NB4 (cell line): Measurements from ENCODE around the gene ADCY10.

ENCODE experiments used
- DNase-seq: peaks from one replicate; pipeline ENCODE4 v3.0.0; 2010; ENCODE audit warnings: low read depth
- H3K4me3 ChIP-seq: one replicate; pipeline ENCODE4 v1.5.1; 2011; ENCODE audit warnings: mild to moderate bottlenecking, low read depth, low read length, moderate library complexity
- CTCF ChIP-seq: IDR thresholded peaks from one replicate; pipeline ENCODE4 v1.5.1; 2012; ENCODE audit warnings: low read depth, low read length
- MYC ChIP-seq: IDR thresholded peaks from 2 replicates; pipeline ENCODE4 v1.6.1; 2011; ENCODE audit warnings: low read depth, low read length
- POLR2A ChIP-seq: IDR thresholded peaks from 2 replicates; pipeline ENCODE4 v1.6.1; 2011; ENCODE audit warnings: mild to moderate bottlenecking; ENCODE audit not compliant: insufficient read length; ENCODE audit errors: extremely low read depth
- TF ChIP-seq, protein P1 (sequence below): IDR thresholded peaks from 2 replicates; pipeline ENCODE4 v1.6.1; 2011; ENCODE audit warnings: low read depth, low read length

ADCY10 gene

GRCh38 chr1:167856711-167857418, 57.1 kb downstream of the ADCY10 start:
- no peak for DNase-seq
- H3K4me3 ChIP-seq = no peak overlapping the region
- TF ChIP-seq, protein P1, sequence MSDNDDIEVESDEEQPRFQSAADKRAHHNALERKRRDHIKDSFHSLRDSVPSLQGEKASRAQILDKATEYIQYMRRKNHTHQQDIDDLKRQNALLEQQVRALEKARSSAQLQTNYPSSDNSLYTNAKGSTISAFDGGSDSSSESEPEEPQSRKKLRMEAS = no peak
- TF ChIP-seq CTCF = no peak
- TF ChIP-seq MYC = no peak

DNA sequence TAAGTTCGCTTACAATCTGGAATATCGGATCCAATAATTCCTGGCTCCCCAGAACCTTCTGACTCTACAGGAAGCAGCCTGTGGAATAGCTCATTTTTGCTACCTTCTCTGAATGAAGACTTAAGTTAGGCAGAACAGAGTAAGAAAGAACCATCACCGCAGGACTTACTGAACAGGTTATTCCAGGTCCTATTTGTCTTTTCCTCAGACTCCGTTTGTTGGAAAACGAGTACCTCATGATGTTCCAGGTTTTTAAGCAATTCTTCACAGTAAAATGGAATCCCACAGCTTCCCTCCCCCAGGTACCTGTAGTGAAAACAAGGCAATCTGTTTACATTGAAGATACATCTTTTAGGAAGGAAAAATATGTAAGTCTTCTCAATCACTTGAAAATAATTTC, 59.8 kb downstream of the ADCY10 start:
- TF ChIP-seq, protein P1 = no peak
- TF ChIP-seq CTCF (no peak), POLR2A (no peak), MYC (no peak)

DNA sequence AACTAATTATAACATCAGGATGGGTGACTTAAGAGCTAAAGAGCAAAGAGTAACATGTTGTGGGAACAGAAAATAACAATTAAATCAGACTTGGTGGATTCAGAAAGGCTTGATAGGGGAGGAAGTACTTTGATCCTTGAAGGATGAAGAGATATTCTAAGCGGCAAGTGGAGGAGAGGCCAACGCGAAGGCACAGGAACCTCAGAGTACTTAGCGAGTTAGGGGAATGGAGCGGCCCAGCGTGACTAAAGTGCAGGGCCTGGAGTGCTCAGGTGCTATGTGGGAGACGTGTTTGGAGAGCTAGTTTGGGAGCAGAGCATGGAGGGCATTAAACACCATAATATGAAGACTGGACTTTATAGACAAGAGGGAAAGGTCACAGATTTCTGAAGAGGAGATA, 64.3 kb downstream of the ADCY10 start:
- no peak overlapping the region for H3K4me3 ChIP-seq
- DNase-seq = no peak
- TF ChIP-seq, protein P1 = no peak
- TF ChIP-seq CTCF (no peak), MYC (no peak), POLR2A (no peak)

More for the DNA sequence above, 59.8 kb downstream of the ADCY10 start:
- DNase-seq = no peak
- H3K4me3 ChIP-seq = no peak overlapping the region

DNA sequence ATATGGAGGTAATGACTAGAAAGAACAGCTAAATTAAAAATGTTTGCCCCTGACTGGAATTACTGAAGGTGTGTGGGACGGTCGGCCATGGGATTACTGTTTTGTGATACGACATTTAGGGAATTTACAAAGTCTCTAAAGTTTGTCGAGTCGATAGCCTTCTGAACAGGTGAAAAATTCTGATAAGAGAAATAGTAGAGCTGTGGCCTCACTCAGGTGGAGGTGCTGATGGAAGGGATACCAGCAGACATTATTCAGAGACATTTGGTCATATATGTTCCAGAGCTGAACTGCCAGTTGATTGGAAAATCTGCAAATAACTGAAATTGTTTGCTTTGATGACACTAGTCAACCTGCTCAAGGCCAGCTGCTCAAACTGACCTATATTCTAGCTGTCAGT, 71.1 kb downstream of the ADCY10 start:
- no peak for DNase-seq
- H3K4me3 ChIP-seq = no peak overlapping the region
- TF ChIP-seq MYC = no peak
- TF ChIP-seq, protein P1 = no peak

- no peak for DNase-seq
- no peak overlapping the region for H3K4me3 ChIP-seq
- TF ChIP-seq MYC (no peak), POLR2A (no peak), CTCF (no peak)
- TF ChIP-seq, protein P1 = no peak
Observed at GRCh38 chr1:167841530-167841929, 72.4 kb downstream of the ADCY10 start.

DNA sequence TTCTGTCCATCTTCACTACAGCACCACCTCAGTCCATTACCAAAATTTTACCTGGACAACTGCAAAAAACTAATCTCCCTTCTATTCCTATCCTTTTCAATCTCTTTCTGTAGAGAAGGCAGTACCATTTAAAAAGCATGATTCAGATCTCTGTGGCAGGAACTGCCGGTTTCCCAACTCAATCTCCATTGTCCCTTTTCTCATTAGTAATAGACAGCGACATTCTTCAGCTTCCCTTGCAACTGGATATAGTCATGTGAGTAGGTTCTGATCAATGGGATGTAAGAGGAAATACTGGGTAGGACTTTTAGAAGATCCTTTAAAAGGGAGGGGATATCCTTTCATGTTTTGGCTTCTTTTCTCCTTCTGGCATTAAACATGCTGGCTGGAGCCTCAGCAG, 74.9 kb downstream of the ADCY10 start:
- no peak for TF ChIP-seq MYC
- TF ChIP-seq, protein P1 = no peak
- no peak for TF ChIP-seq CTCF
- no peak for TF ChIP-seq POLR2A
- no peak for DNase-seq
- H3K4me3 ChIP-seq = no peak overlapping the region
